ENCODE data around the gene QPCT. TPM values are rescaled to one million over a fixed set of nuclear protein-coding genes. Genes with fewer than 3 reads are reported as not detected.

QPCT gene
- total RNA-seq, 1 experiment from 2014 or later = 0.90 TPM

DNA sequence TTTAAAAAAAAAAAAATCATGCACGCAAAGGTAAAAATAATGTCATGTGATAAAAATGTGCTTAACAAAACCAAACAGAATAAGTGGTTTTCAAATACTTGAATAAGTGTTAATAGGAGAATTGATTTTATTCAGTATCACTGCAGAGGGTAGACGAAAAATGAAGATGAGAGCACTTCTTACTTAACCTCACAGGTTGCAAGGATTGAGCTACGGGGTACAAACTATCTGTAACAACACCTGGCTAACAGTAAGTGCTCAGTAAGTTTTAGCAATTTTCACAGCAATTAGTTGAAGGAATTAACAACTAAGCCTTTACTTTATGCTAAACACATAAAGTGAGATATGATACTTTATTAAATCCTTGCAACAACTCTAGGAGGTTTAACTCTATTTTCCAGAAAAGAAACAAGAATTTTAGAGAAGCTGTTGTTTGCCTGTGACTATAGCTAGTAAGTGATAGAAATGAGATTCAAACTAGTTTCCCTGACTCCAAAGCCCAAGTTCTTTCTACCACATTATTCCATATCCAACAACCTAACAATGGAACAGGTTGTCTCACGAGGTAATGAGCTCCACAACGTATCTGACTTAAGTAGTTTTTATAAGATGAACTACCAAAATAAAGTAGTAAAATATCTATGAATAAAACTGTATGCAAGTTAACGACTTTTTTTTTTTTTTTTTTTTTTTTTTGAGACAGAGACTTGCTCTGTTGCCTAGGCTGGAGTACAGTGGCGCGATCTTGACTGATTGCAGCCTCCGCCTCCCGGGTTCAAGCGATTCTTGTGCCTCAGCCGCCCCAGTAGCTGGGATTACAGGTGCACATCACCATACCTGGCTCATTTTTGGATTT, 24.4 kb upstream of the QPCT start:
- Histone ChIP-seq H3K36me3 (replicated peaks; ENCODE audit: control insufficient read depth, insufficient read depth, low read length) (no peaks in the 10 kb centered on the region), H3K27me3 (ENCODE audit: control insufficient read depth, insufficient read depth, low read length) (peaks cover 3% of the 10 kb centered on the region), H3K4me3 (ENCODE audit: insufficient read depth, low read depth, low read length) (no peak overlapping the region)
- DNase-seq = no peak

DNA sequence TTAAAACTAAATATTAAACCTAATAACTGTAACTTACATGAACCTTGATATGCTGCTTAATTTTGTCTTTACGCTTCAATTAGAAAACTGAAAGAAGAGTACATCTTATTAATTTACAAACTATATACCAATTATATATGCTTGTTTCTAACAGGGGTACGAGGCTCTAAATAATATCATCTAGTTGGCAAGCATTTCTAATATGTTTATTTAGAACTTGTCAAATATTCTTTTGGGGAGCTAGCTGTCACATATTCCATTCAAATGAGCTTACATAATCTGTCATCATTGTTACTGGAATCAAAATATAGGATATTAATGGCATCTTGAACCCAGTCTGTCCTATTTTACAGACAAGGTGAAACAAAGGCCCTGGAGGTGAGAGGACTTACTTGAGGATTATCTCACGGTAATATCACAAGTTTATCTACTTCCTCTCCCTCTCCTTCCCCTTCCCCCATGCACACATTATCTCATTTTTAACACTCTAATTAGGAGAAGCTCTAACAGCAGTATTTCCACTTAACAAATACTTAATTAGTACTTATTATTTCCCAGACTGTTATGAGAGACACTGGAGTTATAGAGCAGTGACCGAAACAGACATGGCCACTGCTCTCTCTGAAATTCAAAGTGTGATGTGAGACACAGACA, 23.3 kb upstream of the QPCT start:
- no peaks in the 10 kb centered on the region for H3K36me3 ChIP-seq (replicated peaks; ENCODE audit: control insufficient read depth, insufficient read depth, low read length)
- no peak overlapping the region for H3K4me3 ChIP-seq (ENCODE audit: insufficient read depth, low read depth, low read length)
- no peak for DNase-seq
- peaks cover 11% of the 10 kb centered on the region for H3K27me3 ChIP-seq (ENCODE audit: control insufficient read depth, insufficient read depth, low read length)

DNA sequence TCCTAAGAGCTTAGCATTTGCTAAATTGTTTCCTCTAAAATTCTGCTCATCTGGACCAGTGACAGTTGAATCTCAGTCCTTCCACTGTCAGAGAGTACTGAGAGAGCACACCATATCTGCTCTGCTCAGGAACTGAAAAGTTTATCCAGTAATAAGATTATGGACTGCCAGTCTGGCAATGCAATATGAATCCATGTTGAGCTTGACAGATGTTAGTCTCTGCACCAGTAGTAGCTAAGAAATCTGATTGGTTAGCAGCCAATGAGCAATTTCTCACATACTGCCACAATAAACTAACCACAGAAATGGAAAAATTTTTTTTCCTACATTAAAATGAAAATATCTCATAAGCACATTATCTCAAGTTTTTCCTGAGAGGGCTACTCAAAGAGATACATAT, 22.1 kb upstream of the QPCT start:
- Histone ChIP-seq H3K36me3 (replicated peaks; ENCODE audit: control insufficient read depth, insufficient read depth, low read length) (no peaks in the 10 kb centered on the region), H3K27me3 (ENCODE audit: control insufficient read depth, insufficient read depth, low read length) (peaks cover 12% of the 10 kb centered on the region), H3K4me3 (ENCODE audit: insufficient read depth, low read depth, low read length) (no peak overlapping the region)
- DNase-seq = no peak

DNA sequence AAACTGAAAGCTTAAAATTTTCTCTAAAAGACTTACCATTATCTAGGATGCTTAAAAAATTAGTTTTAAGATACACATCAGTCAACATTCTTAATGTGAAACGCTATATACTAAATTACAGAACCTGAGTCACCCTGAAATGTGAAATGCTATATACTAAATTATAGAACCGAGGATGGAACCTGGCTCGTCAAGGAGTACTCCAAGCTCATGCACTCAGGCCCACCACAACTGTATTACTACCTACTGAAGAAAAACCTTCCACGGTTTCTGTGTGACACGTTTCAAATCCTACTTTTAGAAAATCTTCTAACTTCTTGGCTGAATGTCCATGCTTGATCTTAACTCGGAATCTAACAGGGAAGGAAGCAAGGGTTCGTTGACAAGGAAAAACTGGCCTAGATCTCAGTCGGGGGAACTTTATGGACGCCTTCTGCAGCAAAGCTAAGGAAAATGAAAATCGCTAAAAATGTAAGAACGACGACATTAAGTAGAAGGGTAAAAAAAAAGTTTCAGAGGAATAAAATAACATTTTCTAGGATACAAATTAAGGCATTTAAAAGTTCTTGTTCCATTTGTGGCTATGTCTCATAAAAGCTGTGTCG, 21.2 kb upstream of the QPCT start:
- Histone ChIP-seq H3K4me3 (ENCODE audit: insufficient read depth, low read depth, low read length) (peak overlapping the region; percentile 85), H3K36me3 (replicated peaks; ENCODE audit: control insufficient read depth, insufficient read depth, low read length) (no peaks in the 10 kb centered on the region), H3K27me3 (ENCODE audit: control insufficient read depth, insufficient read depth, low read length) (peaks cover 12% of the 10 kb centered on the region)
- no peak for DNase-seq

DNA sequence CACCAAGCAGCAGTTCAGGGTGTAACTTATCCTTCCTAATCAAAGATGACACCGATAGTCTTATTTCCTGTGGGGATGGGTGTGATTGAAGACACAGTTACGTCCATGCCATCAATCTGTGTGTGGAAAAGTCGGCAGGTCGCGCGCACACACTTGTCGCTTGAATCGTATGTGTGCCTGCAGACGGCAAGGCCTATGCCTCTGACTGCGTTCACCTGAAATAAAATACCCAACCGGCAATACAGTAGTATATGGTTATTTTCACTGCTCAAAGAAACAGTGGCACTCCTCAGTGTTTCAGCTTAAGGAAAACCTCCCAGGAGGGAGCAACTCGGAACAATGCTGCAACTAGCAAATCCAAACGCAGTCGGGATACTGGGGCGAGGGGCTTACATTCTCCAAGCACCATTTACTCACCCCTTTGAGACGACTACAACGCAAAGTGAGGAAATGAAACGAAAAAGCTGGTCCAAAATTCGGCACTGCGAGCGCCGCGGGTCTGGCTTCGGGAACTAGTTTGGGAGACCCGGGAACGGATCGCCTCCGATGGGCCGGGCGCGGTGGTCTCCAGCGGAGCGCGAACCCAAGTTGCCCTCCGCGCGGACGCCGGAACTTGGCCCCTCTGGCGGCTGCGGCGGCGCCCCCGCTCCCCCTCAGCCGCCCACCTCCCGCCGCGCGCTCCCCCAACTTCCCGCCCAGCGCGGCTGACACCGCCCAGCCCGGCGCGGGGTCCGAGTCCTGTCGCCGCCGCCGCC, 20.5 kb upstream of the QPCT start:
- peaks cover 12% of the 10 kb centered on the region for H3K27me3 ChIP-seq (ENCODE audit: control insufficient read depth, insufficient read depth, low read length)

DNA sequence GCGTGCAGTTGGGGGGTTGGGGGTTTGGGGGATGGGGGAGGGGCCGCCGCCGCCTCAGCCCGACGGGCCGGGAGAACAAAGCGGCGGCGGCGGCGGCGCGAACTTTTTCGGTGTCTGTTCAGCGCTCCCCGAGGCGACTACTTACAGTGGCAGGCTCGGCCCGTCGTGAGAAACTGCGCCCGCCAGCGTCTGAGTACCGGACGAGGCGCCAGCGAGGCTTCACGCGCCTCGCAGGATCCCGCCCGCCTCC, 20.0 kb upstream of the QPCT start:
- no peak for DNase-seq

More for the DNA sequence above, 20.5 kb upstream of the QPCT start:
- DNase-seq = peak; percentile 79
- H3K36me3 ChIP-seq (replicated peaks; ENCODE audit: control insufficient read depth, insufficient read depth, low read length) = no peaks in the 10 kb centered on the region
- peak overlapping the region; percentile 85 for H3K4me3 ChIP-seq (ENCODE audit: insufficient read depth, low read depth, low read length)

DNA sequence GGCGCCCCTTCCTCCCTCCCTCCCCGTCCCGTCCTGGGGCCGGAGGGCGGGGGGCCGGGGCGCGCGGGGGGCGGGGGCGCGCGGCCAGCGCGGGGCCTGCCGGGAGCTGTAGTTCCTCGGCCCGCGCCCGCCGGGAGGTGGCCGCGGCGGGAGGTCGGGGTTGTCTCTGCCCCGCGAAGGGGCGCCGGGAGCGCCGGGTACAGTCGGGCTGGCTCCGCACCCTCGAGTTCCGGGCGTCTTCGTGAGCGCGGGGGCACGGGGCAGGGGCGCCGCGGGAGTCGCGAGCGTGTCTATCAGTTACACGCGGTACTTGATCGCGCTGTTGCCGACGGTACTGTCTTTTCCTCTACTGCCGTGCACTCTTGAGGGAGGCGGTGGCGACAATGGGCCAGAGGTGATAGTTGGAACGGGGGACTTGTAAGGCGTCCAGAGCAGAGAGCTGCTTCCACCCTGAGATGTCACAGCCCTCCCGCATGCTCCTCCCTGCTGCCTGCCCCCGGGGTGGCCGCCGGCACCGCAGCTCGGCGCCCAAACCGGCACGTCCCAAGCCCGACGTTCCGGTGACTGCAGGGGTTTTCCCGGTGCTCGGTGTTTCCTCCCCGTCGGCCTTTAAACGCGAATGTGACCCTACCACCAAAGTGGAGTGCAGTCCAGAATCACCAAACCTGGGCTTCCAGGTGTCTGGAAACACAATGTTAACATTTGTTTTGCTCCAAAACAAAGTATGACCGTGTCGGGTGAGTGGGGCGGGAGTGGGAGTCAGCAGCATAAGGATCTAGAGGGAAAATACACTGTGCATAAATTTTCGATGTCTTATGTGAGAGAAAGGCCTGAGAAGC, 19.4 kb upstream of the QPCT start, which contains the start of gene PRKD3:
Gene PRKD3, minus strand, starts transcription at position 48 of the 839 bp plus-strand sequence. CDS start 8,309 bp downstream, outside the sequence.
- peak within 1 kb of the TSS; percentile 85 for H3K4me3 ChIP-seq (ENCODE audit: insufficient read depth, low read depth, low read length)
- H3K36me3 ChIP-seq (replicated peaks; ENCODE audit: control insufficient read depth, insufficient read depth, low read length) = no peaks in the 10 kb centered on the region
- DNase-seq = peak; percentile 94
- peaks cover 12% of the 10 kb centered on the region for H3K27me3 ChIP-seq (ENCODE audit: control insufficient read depth, insufficient read depth, low read length)

More for the DNA sequence above, 20.0 kb upstream of the QPCT start:
- peak overlapping the region; percentile 85 for H3K4me3 ChIP-seq (ENCODE audit: insufficient read depth, low read depth, low read length)
- peaks cover 12% of the 10 kb centered on the region for H3K27me3 ChIP-seq (ENCODE audit: control insufficient read depth, insufficient read depth, low read length)
- H3K36me3 ChIP-seq (replicated peaks; ENCODE audit: control insufficient read depth, insufficient read depth, low read length) = no peaks in the 10 kb centered on the region

DNA sequence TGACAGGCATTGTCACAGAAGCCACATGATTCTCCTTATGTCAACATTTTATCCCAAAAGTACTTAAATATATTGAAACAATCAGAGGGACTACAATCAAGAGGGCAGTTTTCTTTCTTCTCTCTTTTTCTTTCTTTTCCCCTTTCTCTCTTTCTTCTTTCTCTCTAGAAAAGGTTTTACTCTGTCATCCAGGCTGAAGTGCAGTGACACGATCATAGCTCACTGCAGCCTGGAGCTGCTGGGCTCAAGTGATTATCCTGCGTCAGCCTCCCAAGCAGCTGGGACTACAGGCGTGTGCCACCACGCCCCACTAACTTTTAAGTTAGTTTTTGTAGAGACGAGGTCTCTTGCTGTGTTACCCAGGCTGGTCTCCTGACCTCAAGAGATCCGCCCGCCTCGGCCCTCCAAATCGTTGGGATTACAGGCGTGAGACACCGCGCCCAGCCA, 18.8 kb upstream of the QPCT start:
- Histone ChIP-seq H3K36me3 (replicated peaks; ENCODE audit: control insufficient read depth, insufficient read depth, low read length) (no peaks in the 10 kb centered on the region), H3K4me3 (ENCODE audit: insufficient read depth, low read depth, low read length) (no peak overlapping the region), H3K27me3 (ENCODE audit: control insufficient read depth, insufficient read depth, low read length) (peaks cover 12% of the 10 kb centered on the region)
- no peak for DNase-seq

DNA sequence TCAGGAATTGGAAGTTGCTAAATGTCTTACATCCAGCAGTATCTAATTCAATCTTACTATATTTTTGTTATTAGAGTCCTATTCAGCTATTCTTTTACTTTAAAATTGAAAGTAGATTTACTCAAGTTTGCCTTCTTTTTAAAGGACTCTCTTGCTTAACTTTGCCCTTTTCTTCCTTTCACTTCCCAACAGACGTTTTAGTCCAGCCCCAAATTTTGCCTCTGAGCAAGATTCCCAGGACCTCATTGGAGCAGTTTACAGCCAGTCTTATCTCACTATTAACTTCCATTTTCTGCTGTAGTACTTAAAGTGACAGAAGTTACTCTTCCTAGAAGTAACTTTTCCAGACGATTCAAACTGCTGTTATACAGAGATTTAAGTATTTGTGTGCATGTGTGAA, 18.1 kb upstream of the QPCT start:
- no peaks in the 10 kb centered on the region for H3K36me3 ChIP-seq (replicated peaks; ENCODE audit: control insufficient read depth, insufficient read depth, low read length)
- H3K4me3 ChIP-seq (ENCODE audit: insufficient read depth, low read depth, low read length) = no peak overlapping the region

DNA sequence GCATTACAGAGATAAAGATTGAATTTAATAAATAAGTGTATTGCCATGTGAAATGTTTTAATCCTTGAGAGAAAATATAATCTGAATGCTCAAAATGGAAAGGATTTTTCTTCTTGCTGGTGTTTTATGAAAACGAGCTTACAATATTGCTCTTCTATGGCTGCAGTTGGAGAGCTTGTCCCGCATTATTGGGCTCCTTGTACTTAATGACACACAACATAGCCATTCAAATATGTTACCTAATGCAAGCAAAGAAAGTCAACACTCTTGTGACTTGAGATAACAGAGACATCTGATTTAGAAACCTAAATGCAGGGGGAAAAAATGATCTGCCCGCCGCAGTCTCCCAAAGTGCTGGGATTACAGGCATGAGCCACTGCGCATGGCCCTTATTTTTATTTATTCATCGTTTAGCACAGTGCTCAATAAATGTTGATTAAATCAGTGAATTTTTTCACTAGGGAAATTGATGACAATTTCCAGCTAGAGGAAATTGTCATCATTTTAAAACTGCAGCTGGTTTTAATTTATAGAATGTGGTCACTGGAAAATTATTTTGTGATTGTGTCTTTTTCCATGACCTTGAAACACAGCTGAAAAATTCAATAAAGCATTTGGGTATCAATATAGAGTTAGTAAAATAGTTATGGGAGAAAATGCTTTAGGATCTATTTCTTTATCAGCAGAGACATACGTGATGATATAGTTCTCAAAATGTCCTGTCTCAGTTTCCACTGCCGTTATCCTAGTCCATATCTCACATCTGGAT, 17.4 kb upstream of the QPCT start:
- Histone ChIP-seq H3K36me3 (replicated peaks; ENCODE audit: control insufficient read depth, insufficient read depth, low read length) (no peaks in the 10 kb centered on the region), H3K27me3 (ENCODE audit: control insufficient read depth, insufficient read depth, low read length) (peaks cover 12% of the 10 kb centered on the region), H3K4me3 (ENCODE audit: insufficient read depth, low read depth, low read length) (no peak overlapping the region)
- no peak for DNase-seq

More for the DNA sequence above, 18.1 kb upstream of the QPCT start:
- peaks cover 12% of the 10 kb centered on the region for H3K27me3 ChIP-seq (ENCODE audit: control insufficient read depth, insufficient read depth, low read length)
- no peak for DNase-seq

DNA sequence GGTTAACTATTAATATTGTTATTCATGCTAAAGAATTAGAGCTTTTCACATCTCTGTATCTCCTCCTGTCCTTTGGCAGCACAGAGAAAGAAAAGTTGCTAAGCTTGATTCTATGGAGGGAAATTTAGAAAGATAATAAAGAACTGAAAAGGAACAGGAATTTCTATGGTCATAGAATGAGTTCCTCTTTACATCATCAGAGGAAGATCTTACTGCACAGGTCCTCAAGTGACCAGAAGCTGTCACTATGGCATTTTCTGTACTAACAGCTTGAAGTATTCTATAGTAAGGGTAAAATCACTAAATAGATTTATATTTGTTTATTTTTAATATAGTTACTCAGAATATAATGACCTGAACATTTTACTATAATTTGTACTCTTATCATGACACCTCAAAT, 13.7 kb upstream of the QPCT start:
- no peaks in the 10 kb centered on the region for H3K36me3 ChIP-seq (replicated peaks; ENCODE audit: control insufficient read depth, insufficient read depth, low read length)
- DNase-seq = no peak
- peaks cover 3% of the 10 kb centered on the region; the same call in 1 of the 2 replicates for H3K27me3 ChIP-seq (ENCODE audit: control insufficient read depth, insufficient read depth, low read length)
- H3K4me3 ChIP-seq (ENCODE audit: insufficient read depth, low read depth, low read length) = no peak overlapping the region

DNA sequence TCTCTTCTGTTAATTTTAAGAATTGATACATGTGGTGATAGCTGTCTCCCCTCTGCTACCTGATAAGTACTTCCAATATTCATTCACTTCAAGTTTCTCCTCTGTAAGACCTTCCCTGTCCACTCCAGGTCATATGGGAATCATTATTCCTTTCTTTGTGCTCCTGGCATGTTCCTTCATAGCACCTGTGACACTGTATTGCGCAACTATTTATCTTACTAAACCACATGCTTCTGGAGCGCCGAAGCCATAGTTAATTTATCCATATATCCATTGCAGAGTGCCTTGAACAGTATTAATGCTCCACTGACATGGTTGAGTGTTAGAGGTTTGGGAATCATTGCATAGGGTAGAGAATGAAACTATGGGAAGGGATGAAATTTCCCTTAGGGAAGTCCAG, 11.9 kb upstream of the QPCT start:
- no peak for DNase-seq
- Histone ChIP-seq H3K36me3 (replicated peaks; ENCODE audit: control insufficient read depth, insufficient read depth, low read length) (no peaks in the 10 kb centered on the region), H3K4me3 (ENCODE audit: insufficient read depth, low read depth, low read length) (no peak overlapping the region), H3K27me3 (ENCODE audit: control insufficient read depth, insufficient read depth, low read length) (no peaks in the 10 kb centered on the region)

DNA sequence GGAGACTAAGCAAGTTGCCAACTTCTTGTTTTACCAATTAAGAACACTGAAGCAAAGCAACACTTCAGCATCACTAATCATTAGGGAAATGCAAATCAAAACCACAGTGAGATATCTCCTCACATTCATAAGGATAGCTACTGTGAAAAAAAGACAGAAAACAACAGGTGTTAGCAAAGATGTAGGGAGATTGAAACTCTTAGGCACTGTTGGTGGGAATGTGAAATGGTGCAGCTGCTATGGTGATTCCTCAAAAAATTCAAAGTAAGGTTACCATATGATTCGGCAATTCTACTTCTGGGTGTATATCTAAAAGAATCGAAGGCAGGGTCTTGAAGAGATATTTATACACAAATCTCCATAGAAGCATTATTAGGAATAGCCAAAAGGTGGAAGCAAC, 11.2 kb upstream of the QPCT start:
- Histone ChIP-seq H3K4me3 (ENCODE audit: insufficient read depth, low read depth, low read length) (no peak overlapping the region), H3K27me3 (ENCODE audit: control insufficient read depth, insufficient read depth, low read length) (no peaks in the 10 kb centered on the region), H3K36me3 (replicated peaks; ENCODE audit: control insufficient read depth, insufficient read depth, low read length) (no peaks in the 10 kb centered on the region)
- DNase-seq = no peak
